AG04450 (cell line): ENCODE measurements around the gene SLC2A3. TPM values are rescaled to one million over a fixed set of nuclear protein-coding genes. Genes with fewer than 3 reads are reported as not detected.
"Not testable (repeated sequence)": the region's sequence is repeated elsewhere in the genome, so short reads cannot be mapped to it uniquely, and the experiment has no call there.

ENCODE experiments used
- CTCF ChIA-PET: fragments of 300-600, 350-600 bp; formaldehyde crosslinking; extraction: SDS; loops from one replicate; lab custom pipeline; 2022; ENCODE audit warnings: antibody characterized with exemption, inconsistent platforms; lab: Charles Lee
- POLR2A ChIA-PET: fragments of 350-600 bp; formaldehyde crosslinking; extraction: SDS; loops from one replicate; lab custom pipeline; 2021; ENCODE audit warnings: antibody characterized with exemption, inconsistent platforms; lab: Yijun Ruan, JAX
- DNase-seq: peaks from one replicate; pipeline ENCODE4 v3.0.0-alpha.2; 2011; ENCODE audit warnings: low read depth, low spot score
- H3K27ac ChIP-seq: one replicate; pipeline ENCODE4 v1.5.1; 2012; ENCODE audit warnings: low read depth, low read length, control low read depth
- H3K27me3 ChIP-seq: one replicate; pipeline ENCODE4 v1.6.0; 2012; ENCODE audit warnings: low read length; ENCODE audit not compliant: control insufficient read depth, insufficient read depth
- H3K4me3 ChIP-seq: 2 replicates; pipeline ENCODE4 v1.5.1; 2011; ENCODE audit warnings: mild to moderate bottlenecking, low read depth, low read length, control low read depth
- H3K9me3 ChIP-seq: 2 replicates; pipeline ENCODE4 v1.5.1; 2012; ENCODE audit warnings: low read length; ENCODE audit not compliant: control insufficient read depth, insufficient read depth
- polyA minus RNA-seq: library from RNA; depleted of rRNA, polyadenylated mRNA; stranded (reverse); fragments of >200 nt; gene quantifications from 2 replicates; pipeline ENCODE4 v1.2.3, GENCODE V29; 2011; rRNA and poly(A)+ RNA removed
- polyA plus RNA-seq: library from polyadenylated mRNA; depleted of rRNA; stranded (reverse); fragments of >200 nt; gene quantifications from 2 replicates; pipeline ENCODE4 v1.2.3, GENCODE V29; 2011; rRNA removed
- TF ChIP-seq, protein P1 (sequence below): IDR thresholded peaks from 2 replicates; pipeline ENCODE4 v1.5.1; 2011; ENCODE audit warnings: low read depth, low read length, control low read depth, inconsistent platforms

The SLC2A3 gene
- polyA plus RNA-seq, result 57.7 and 58.5 TPM in 2 replicates
- polyA minus RNA-seq, result 79.7 and 120 TPM in 2 replicates

GRCh38 chr12:7935590-7936581 lies at the start of gene SLC2A3:
TSS of gene SLC2A3 (minus strand) at chr12:7936187. CDS start at chr12:7936034, 153 bp downstream.
- no peaks in the 10 kb centered on the region for H3K27me3 ChIP-seq

GRCh38 chr12:7984900-7985299 lies 48.9 kb upstream of the SLC2A3 start:
- Histone ChIP-seq H3K9me3 (no peaks in the 10 kb centered on the region), H3K4me3 (no peak overlapping the region), H3K27ac (no peak overlapping the region), H3K27me3 (no peaks in the 10 kb centered on the region)
- no peak for DNase-seq
- TF ChIP-seq, protein P1, sequence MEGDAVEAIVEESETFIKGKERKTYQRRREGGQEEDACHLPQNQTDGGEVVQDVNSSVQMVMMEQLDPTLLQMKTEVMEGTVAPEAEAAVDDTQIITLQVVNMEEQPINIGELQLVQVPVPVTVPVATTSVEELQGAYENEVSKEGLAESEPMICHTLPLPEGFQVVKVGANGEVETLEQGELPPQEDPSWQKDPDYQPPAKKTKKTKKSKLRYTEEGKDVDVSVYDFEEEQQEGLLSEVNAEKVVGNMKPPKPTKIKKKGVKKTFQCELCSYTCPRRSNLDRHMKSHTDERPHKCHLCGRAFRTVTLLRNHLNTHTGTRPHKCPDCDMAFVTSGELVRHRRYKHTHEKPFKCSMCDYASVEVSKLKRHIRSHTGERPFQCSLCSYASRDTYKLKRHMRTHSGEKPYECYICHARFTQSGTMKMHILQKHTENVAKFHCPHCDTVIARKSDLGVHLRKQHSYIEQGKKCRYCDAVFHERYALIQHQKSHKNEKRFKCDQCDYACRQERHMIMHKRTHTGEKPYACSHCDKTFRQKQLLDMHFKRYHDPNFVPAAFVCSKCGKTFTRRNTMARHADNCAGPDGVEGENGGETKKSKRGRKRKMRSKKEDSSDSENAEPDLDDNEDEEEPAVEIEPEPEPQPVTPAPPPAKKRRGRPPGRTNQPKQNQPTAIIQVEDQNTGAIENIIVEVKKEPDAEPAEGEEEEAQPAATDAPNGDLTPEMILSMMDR, result no peak
- ChIA-PET POLR2A (no interaction called here), CTCF (interaction anchor here (0.7 kb wide), 1 partner anchor 10 kb away, joined by 4 read pairs; no protein-coding TSS in a partner anchor)

More at GRCh38 chr12:7935590-7936581, at the start of gene SLC2A3:
- DNase-seq, result peak; percentile 88
- TF ChIP-seq, protein P1, result no peak
- Histone ChIP-seq H3K4me3 (peak within 1 kb of the TSS; percentile 93), H3K27ac (peak within 1 kb of the TSS; percentile 34), H3K9me3 (no peaks in the 10 kb centered on the region; the same call in 1 of the 2 replicates)
- CTCF ChIA-PET, result interaction anchor here (0.6 to 4.8 kb wide), 6 partner anchors 25 to 785 kb away, joined by 3 to 64 read pairs (median 14); no protein-coding TSS in a partner anchor
- POLR2A ChIA-PET, result interaction anchor here (0.5 to 4.1 kb wide), 24 partner anchors 10 to 781 kb away, joined by 3 to 107 read pairs (median 4); no protein-coding TSS in a partner anchor

GRCh38 chr12:7983460-7983859 lies 47.5 kb upstream of the SLC2A3 start:
- H3K9me3 ChIP-seq, H3K27ac ChIP-seq, DNase-seq, CTCF ChIA-PET, POLR2A ChIA-PET, H3K27me3 ChIP-seq, H3K4me3 ChIP-seq: not testable (repeated sequence)

DNA sequence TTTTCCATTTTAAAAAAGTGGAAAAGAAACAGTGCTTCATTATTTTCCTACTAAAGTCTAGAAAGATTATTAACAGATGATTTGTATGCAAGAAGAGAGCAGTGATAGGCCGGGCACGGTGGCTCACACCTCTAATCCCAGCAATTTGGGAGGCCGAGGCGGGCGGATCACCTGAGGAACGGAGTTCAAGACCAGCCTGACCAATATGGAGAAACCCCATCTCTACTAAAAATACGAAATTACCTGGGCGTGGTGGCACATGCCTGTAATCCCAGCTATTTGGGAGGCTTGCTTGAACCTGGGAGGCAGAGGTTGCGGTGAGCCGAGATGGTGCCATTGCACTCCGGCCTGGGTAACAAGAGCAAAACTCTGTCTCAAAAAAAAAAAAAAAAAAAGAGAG lies 47.0 kb upstream of the SLC2A3 start:
- DNase-seq, H3K27me3 ChIP-seq, H3K27ac ChIP-seq, POLR2A ChIA-PET, H3K4me3 ChIP-seq, CTCF ChIA-PET, H3K9me3 ChIP-seq: not testable (repeated sequence)

- DNase-seq, H3K27me3 ChIP-seq, POLR2A ChIA-PET, H3K9me3 ChIP-seq, CTCF ChIA-PET, H3K27ac ChIP-seq, H3K4me3 ChIP-seq: not testable (repeated sequence)
These were observed 46.3 kb upstream of the SLC2A3 start for GRCh38 chr12:7982332-7982735.

- Histone ChIP-seq H3K27ac (no peak overlapping the region), H3K27me3 (no peaks in the 10 kb centered on the region), H3K4me3 (no peak overlapping the region), H3K9me3 (no peaks in the 10 kb centered on the region)
- ChIA-PET CTCF (interaction anchor here (1.3 kb wide), 1 partner anchor 48 kb away, joined by 3 read pairs; no protein-coding TSS in a partner anchor), POLR2A (no interaction called here)
- TF ChIP-seq, protein P1, result no peak
- DNase-seq, result no peak
These were observed 45.5 kb upstream of the SLC2A3 start for GRCh38 chr12:7981446-7981845.

- CTCF ChIA-PET, result interaction anchor here (0.6 to 0.9 kb wide), 2 partner anchors 67 to 118 kb away, joined by 3 to 6 read pairs; no protein-coding TSS in a partner anchor
- H3K4me3 ChIP-seq, H3K27me3 ChIP-seq, H3K27ac ChIP-seq, DNase-seq, H3K9me3 ChIP-seq: not testable (repeated sequence)
- POLR2A ChIA-PET, result interaction anchor here (0.7 kb wide), 1 partner anchor 41 kb away, joined by 5 read pairs; the partner anchor contains the start of gene SLC2A3
These were observed 41.6 kb upstream of the SLC2A3 start for GRCh38 chr12:7977351-7978124.
